H4 (cell line): ENCODE results near the gene NLRP6. TPM values are rescaled to one million over a fixed set of nuclear protein-coding genes. Genes with fewer than 3 reads are reported as not detected.
A peak's percentile ranks its signal among the peaks of the same experiment; 100 is the strongest.
"Not testable (repeated sequence)": the region's sequence is repeated elsewhere in the genome, so short reads cannot be mapped to it uniquely, and the experiment has no call there.

ENCODE experiments used
- DNase-seq: peaks from one replicate; pipeline ENCODE4 v3.0.0-alpha.2; 2015; ENCODE audit warnings: low spot score
- total RNA-seq: library from RNA; depleted of rRNA; stranded (reverse); fragments of >200 nt; shearing (Covaris generic); gene quantifications from 2 replicates; pipeline ENCODE4 v1.2.3, GENCODE V29; 2014

NLRP6 gene
- total RNA-seq, 1 experiment from 2014 or later = not detected

GRCh38 chr11:307766-308708 is 29.8 kb downstream of the NLRP6 start, which contains the start of gene IFITM2:
TSS of gene IFITM2 (plus strand) at chr11:307816. CDS start at chr11:308193, 377 bp downstream.
- peak; percentile 86 for DNase-seq

- DNase-seq = not testable (repeated sequence)
Measured at GRCh38 chr11:308740-309665, 30.8 kb downstream of the NLRP6 start.

- not testable (repeated sequence) for DNase-seq
Measured at GRCh38 chr11:309979-310572, 31.9 kb downstream of the NLRP6 start.

- DNase-seq = not testable (repeated sequence)
Measured at GRCh38 chr11:311013-311748, 33.0 kb downstream of the NLRP6 start.

- DNase-seq = no peak
Measured at GRCh38 chr11:312092-312816, 34.0 kb downstream of the NLRP6 start.

- no peak for DNase-seq
Measured at GRCh38 chr11:313304-313786, 35.1 kb downstream of the NLRP6 start.

- peak; percentile 83 for DNase-seq
Measured at GRCh38 chr11:313787-314553, 35.8 kb downstream of the NLRP6 start, which contains the start of gene IFITM1. TSS of gene IFITM1 (plus strand) at chr11:314040. CDS start at chr11:314171, 131 bp downstream.

GRCh38 chr11:314554-314875 is 36.3 kb downstream of the NLRP6 start:
- not testable (repeated sequence) for DNase-seq

- DNase-seq = no peak
Measured at GRCh38 chr11:315051-315481, 36.9 kb downstream of the NLRP6 start.

- DNase-seq = no peak
Measured at GRCh38 chr11:315516-315994, 37.3 kb downstream of the NLRP6 start.

- no peak for DNase-seq
Measured at GRCh38 chr11:316031-316701, 38.0 kb downstream of the NLRP6 start.

GRCh38 chr11:316891-317301 is 38.7 kb downstream of the NLRP6 start:
- no peak for DNase-seq

- DNase-seq = not testable (repeated sequence)
Measured at GRCh38 chr11:317668-318404, 39.6 kb downstream of the NLRP6 start.

GRCh38 chr11:318405-319120 is 40.4 kb downstream of the NLRP6 start:
- DNase-seq = not testable (repeated sequence)

GRCh38 chr11:319121-319887 is 41.1 kb downstream of the NLRP6 start:
- not testable (repeated sequence) for DNase-seq

GRCh38 chr11:319888-320273 is 41.7 kb downstream of the NLRP6 start:
- DNase-seq = not testable (repeated sequence)
